Loucy (cell line): ENCODE measurements around the gene PITX3.

Source experiments
- H2AFZ ChIP-seq: fragments of 200-600 bp; sonication (generic); 2 replicates; pipeline ENCODE4 v1.6.0; 2016; ENCODE audit warnings: antibody characterized with exemption, mild to moderate bottlenecking, low read length, moderate library complexity
- H3F3A ChIP-seq: fragments of 200-600 bp; 2 replicates; pipeline ENCODE4 v1.6.0; 2016; ENCODE audit warnings: antibody characterized with exemption, low read depth, mild to moderate bottlenecking
- H3K27me3 ChIP-seq: fragments of 200-600 bp; sonication (generic); 2 replicates; pipeline ENCODE4 v1.6.1; 2014; ENCODE audit warnings: low read length, mild to moderate bottlenecking; ENCODE audit not compliant: insufficient read depth, poor library complexity, severe bottlenecking
- H3K36me3 ChIP-seq: fragments of 200-600 bp; sonication (generic); 2 replicates; pipeline ENCODE4 v1.6.1; 2016; ENCODE audit warnings: low read length; ENCODE audit not compliant: insufficient read depth
- H3K4me1 ChIP-seq: fragments of 200-600 bp; sonication (generic); 2 replicates; pipeline ENCODE4 v1.5.1; 2014; ENCODE audit warnings: low read length, mild to moderate bottlenecking; ENCODE audit not compliant: insufficient read depth, poor library complexity, severe bottlenecking
- H3K4me2 ChIP-seq: fragments of 200-600 bp; sonication (generic); 2 replicates; pipeline ENCODE4 v1.6.0; 2014; ENCODE audit warnings: antibody characterized with exemption, low read length, low read depth, mild to moderate bottlenecking; ENCODE audit not compliant: poor library complexity, severe bottlenecking
- H3K4me3 ChIP-seq: fragments of 200-600 bp; sonication (generic); 2 replicates; pipeline ENCODE4 v1.5.1; 2014; ENCODE audit warnings: low read length, mild to moderate bottlenecking, mixed read lengths; ENCODE audit not compliant: poor library complexity, severe bottlenecking
- H3K79me2 ChIP-seq: fragments of 200-600 bp; sonication (generic); 2 replicates; pipeline ENCODE4 v1.6.1; 2014; ENCODE audit warnings: low read length; ENCODE audit not compliant: insufficient read depth
- H3K9ac ChIP-seq: fragments of 200-600 bp; sonication (generic); 2 replicates; pipeline ENCODE4 v1.6.0; 2014; ENCODE audit warnings: mild to moderate bottlenecking, low read depth, low read length, moderate library complexity; ENCODE audit not compliant: poor library complexity, severe bottlenecking
- H3K9me2 ChIP-seq: fragments of 200-600 bp; sonication (generic); replicated peaks from 2 replicates; pipeline ENCODE4 v1.6.1; 2016; ENCODE audit warnings: low read depth, low read length, mixed read lengths
- H3K9me3 ChIP-seq: fragments of 200-600 bp; sonication (generic); 2 replicates; pipeline ENCODE4 v1.6.1; 2014; ENCODE audit warnings: mild to moderate bottlenecking, antibody characterized with exemption, low read length, low read depth; ENCODE audit not compliant: insufficient read depth
- H4K20me1 ChIP-seq: fragments of 200-600 bp; sonication (generic); 2 replicates; pipeline ENCODE4 v1.6.0; 2014; ENCODE audit warnings: antibody characterized with exemption, low read length, mild to moderate bottlenecking; ENCODE audit not compliant: insufficient read depth, poor library complexity, severe bottlenecking
- EZH2phosphoT487 ChIP-seq: fragments of 200-600 bp; IDR thresholded peaks from 2 replicates; pipeline ENCODE4 v1.6.1; 2018; ENCODE audit warnings: antibody characterized with exemption, mild to moderate bottlenecking, moderate library complexity, borderline replicate concordance
- TF ChIP-seq, protein P1 (sequence below): fragments of 200-600 bp; sonication (generic); conservative IDR thresholded peaks from 2 replicates; pipeline ENCODE4 v1.5.1; 2014; ENCODE audit warnings: mild to moderate bottlenecking, antibody characterized with exemption, low read length

Gene PITX3

DNA sequence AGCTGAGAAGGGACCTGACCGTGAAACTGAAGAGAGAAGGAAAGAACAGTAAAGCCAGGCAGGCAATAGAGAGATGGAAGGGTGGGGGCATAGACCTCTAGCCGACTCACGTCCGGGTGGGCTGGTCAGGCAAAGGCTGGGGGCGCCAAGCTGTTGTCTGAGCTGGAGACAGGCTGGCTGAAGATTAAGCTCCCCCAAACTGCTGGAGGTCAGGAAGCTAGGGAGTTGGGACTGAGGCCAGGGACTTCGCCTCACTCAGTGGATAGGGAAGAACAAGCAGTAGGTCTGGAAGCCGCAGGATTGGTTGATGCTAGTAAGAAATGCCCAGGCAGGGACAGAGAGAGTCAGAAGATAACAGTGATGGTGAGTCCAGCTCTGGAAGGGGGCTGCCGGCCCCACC is 5.3 kb downstream of the PITX3 start:
- no peaks in the 10 kb centered on the region for H3K4me1 ChIP-seq
- no peaks in the 10 kb centered on the region for H3K36me3 ChIP-seq
- no peak overlapping the region for H2AFZ ChIP-seq
- H3K27me3 ChIP-seq = no peaks in the 10 kb centered on the region
- no peak overlapping the region for H3K4me3 ChIP-seq
- no peak for TF ChIP-seq EZH2phosphoT487
- TF ChIP-seq, protein P1, sequence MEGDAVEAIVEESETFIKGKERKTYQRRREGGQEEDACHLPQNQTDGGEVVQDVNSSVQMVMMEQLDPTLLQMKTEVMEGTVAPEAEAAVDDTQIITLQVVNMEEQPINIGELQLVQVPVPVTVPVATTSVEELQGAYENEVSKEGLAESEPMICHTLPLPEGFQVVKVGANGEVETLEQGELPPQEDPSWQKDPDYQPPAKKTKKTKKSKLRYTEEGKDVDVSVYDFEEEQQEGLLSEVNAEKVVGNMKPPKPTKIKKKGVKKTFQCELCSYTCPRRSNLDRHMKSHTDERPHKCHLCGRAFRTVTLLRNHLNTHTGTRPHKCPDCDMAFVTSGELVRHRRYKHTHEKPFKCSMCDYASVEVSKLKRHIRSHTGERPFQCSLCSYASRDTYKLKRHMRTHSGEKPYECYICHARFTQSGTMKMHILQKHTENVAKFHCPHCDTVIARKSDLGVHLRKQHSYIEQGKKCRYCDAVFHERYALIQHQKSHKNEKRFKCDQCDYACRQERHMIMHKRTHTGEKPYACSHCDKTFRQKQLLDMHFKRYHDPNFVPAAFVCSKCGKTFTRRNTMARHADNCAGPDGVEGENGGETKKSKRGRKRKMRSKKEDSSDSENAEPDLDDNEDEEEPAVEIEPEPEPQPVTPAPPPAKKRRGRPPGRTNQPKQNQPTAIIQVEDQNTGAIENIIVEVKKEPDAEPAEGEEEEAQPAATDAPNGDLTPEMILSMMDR = no peak
- no peaks in the 10 kb centered on the region for H3K9me3 ChIP-seq
- no peaks in the 10 kb centered on the region for H3F3A ChIP-seq
- no peaks in the 10 kb centered on the region for H3K9me2 ChIP-seq
- no peaks in the 10 kb centered on the region for H3K79me2 ChIP-seq
- no peak overlapping the region for H3K4me2 ChIP-seq
- no peaks in the 10 kb centered on the region for H4K20me1 ChIP-seq
- H3K9ac ChIP-seq = no peak overlapping the region

DNA sequence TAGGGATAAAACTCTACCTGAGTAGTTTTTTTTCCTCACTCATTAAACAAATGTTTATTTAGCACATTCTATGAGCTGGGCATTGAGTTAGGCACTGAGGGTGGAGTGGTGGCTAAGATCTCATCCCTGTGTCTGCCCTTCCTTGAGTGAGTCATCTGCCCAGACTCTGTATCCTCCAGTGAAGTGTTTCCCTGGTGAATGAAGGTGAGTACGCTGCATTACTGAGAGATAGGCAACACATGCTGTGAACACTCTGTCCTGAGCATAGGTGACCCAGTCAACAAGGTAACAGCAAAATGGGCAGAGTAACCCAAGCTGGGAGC is 5.8 kb downstream of the PITX3 start:
- Histone ChIP-seq H2AFZ (no peak overlapping the region), H3F3A (no peaks in the 10 kb centered on the region), H3K79me2 (no peaks in the 10 kb centered on the region), H3K27me3 (no peaks in the 10 kb centered on the region), H3K36me3 (no peaks in the 10 kb centered on the region), H3K4me3 (no peak overlapping the region), H4K20me1 (no peaks in the 10 kb centered on the region), H3K4me2 (no peak overlapping the region), H3K9me2 (no peaks in the 10 kb centered on the region), H3K4me1 (no peaks in the 10 kb centered on the region), H3K9ac (no peak overlapping the region), H3K9me3 (no peaks in the 10 kb centered on the region)
- TF ChIP-seq, protein P1 = no peak
- TF ChIP-seq EZH2phosphoT487 = no peak

DNA sequence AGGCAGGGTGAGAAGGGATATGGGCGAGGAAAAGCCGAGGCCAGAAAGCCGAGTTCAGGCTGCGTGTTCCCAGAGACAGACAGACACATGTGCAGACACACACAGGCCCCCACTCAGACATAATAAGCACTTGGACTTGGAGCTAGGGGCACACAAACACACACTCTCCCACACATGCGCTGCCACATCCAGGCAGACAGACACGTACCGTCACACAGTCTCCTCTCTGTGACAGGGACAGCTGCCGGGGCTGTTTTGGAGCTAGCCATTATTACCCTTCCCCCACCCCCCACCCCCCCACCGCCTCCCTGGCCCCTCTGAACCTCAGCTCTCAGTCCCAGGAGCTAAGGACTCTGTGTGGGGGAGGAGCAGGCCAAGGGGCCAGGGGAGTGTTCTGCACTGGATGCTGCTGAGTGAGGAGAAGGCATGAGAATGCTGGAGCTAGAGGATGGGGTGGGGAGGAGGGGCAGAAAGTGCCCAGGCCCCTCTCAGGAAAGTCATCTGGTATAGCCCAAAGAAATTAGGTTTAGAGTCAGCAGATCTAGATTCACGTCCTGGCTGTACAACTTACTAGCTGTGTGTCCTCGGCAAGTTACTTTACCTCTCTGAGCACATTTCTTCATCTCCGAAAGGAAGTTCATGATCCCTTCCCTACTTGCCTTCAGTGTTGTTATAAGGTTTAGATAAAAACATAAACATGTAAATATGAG is 6.3 kb downstream of the PITX3 start:
- Histone ChIP-seq H3K9me3 (no peaks in the 10 kb centered on the region), H3K4me3 (no peak overlapping the region), H3F3A (no peaks in the 10 kb centered on the region), H3K9ac (no peak overlapping the region), H3K4me1 (no peaks in the 10 kb centered on the region), H3K79me2 (no peaks in the 10 kb centered on the region), H3K27me3 (no peaks in the 10 kb centered on the region), H4K20me1 (no peaks in the 10 kb centered on the region), H3K9me2 (no peaks in the 10 kb centered on the region), H3K36me3 (no peaks in the 10 kb centered on the region), H3K4me2 (no peak overlapping the region), H2AFZ (no peak overlapping the region)
- no peak for TF ChIP-seq EZH2phosphoT487
- TF ChIP-seq, protein P1 = no peak
